HG02870 (cell line): Measurements from ENCODE around the gene IQSEC3.
"Not testable (repeated sequence)": the region's sequence is repeated elsewhere in the genome, so short reads cannot be mapped to it uniquely, and the experiment has no call there.

Experiments
- ATAC-seq: cut with Tn5 transposase; IDR thresholded peaks from one replicate; pipeline ENCODE4 v1.9.1; 2021; ENCODE audit warnings: mild to moderate bottlenecking, moderate library complexity; ENCODE audit not compliant: unreplicated experiment

The IQSEC3 gene

GRCh38 chr12:177336-177979 is 110.9 kb downstream of the IQSEC3 start:
- ATAC-seq, result no peak

GRCh38 chr12:177980-178828 is 111.6 kb downstream of the IQSEC3 start:
- no peak for ATAC-seq

GRCh38 chr12:178829-179109 is 112.2 kb downstream of the IQSEC3 start:
- no peak for ATAC-seq

DNA sequence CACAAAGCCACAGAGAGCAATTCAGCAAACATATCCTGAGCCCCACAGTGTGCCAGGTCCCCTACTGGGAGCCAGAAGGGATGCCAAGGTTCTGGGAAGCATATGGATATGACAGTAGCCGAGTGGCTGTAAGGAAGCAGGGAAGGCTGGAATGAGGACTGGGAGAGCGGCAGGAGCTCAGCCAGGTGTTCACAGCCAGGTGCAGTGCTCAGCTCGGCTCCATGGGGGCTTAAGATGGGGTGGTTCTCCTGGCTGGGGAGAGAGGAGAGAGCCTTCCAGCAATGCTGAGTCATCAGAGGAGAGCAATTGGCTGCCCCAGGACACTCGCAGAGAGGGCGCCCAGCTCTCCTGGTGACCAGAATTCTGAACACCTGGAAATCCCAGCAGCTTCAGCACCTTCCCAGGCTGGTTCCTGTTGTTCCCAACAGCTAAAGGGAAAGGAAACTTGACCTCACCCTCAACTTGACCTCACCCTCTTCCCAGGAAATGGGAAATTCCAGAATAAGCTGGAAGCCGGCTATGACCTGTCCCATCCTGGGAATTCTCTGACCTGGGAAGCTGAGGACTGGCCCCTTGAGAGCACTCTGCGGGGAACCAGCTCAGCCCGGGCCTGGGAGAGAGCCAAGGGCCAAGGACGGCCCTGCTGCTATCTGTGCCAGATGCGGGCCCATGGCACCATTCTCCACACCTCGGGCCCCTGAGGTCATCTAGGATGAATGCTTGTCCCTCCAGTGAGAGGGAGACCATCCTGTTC is 112.7 kb downstream of the IQSEC3 start:
- ATAC-seq, result no peak

DNA sequence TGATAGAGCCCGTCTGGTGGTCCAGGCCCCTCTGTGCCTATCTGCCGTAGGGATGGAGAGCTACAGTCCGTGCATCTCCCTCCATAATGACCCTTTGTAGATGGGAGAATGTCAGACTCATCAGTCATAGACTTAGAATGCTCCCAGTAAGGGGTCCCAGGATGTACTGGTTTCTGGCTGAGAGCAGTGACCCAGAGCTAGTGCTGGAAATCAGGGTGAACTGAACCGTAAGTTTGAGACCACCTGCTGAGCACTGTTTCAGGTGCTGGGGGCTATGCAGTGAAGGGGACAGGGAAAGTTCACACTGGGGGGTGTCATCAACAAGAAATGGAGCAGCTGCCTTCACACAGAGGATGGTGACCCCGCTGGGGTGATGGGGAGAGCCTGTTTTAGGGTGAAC is 113.3 kb downstream of the IQSEC3 start:
- ATAC-seq, result no peak

GRCh38 chr12:180445-180844 is 113.9 kb downstream of the IQSEC3 start:
- ATAC-seq, result no peak

- ATAC-seq, result no peak
Observed at GRCh38 chr12:181921-182320, 115.4 kb downstream of the IQSEC3 start.

DNA sequence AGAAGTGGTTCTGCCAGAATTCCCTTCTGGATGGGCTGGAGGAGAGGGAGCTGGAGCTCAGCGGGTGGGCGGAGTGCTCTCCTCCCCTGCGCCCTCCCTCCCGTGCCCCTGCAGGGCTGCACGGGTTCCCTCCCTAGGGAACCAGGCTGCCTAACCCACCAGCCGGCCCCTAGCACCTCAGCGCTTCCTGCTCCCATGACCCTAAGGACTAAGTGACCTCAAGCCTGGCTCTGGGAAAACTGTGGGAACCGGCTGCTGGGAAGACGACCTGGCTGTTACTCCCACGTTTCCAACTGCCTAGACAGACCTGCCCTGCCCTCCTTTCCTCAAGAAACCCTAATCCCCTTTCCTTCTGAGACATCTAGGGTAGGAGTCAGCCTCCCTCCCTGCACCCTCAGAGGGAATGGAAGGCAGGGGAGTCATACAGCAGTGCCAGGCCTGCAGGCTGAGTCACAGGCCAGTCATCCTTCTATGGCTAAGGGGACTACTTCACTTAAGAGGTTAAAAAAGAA is 115.9 kb downstream of the IQSEC3 start:
- ATAC-seq, result no peak

DNA sequence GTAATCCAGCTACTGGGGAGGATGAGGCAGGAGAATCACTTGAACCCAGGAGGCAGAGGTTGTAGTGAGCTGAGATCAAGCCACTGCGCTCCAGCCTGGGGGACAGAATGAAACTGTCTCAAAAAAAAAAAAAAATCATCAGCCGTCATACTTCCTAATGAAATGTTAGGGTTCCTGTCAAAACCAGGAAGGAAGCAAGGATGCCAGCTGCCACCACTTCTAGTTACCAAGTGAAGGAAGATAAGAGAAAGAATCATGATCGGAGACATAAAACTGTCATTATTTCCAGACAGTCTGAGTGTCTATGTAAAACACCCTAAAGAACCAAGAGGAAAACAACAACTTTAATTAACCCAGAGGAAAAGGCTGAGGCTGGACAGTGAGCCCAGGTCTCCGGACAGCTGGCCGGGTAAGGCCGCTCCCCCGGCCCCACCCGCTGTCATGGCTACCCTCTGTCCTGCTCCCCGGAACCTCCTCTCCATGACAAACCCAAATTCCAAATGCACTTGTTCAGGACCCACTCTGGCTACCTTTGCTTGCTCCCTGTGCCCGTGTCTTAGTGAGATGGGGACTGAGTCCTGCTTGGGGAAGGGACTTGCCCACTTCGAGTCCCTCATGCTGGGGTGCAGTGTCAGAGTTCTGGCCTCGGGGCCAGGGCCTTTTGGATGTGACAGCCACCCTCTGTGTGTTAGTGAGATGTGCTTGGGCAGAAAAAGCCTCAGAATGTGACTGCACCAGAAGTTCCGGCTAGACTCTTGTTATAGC is 118.4 kb downstream of the IQSEC3 start:
- no peak for ATAC-seq

- ATAC-seq, result no peak
Observed at GRCh38 chr12:185576-185955, 119.0 kb downstream of the IQSEC3 start.

DNA sequence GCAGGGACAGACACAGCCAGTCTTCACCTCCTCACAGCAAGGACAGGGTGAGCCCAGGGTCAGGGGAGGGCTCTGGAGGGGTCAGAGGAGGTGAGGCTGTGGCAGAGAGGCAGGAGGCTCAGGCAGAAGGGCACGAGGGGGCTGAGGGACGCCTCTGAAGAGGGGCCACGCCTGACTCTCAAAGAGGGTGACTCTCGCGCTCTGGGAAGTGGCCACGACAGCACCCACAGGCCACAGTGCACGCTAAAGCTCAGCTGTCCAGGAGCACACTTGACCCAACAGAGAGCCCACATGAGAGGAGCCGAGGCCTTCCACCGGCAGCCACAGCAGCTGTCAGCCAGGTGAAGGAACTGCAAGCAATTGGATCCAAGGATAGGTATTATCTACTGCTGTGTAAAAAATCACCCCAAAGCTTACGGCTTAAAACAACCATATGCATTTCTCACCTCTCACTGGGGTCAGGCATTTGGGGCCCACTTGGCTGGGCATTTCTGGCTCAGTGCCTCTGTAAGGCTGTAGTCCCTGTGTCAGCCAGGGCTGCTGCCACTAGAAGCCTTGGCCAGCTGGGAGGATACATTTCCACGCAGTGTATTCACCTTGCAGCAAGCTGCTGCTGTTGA is 119.5 kb downstream of the IQSEC3 start:
- ATAC-seq, result no peak

DNA sequence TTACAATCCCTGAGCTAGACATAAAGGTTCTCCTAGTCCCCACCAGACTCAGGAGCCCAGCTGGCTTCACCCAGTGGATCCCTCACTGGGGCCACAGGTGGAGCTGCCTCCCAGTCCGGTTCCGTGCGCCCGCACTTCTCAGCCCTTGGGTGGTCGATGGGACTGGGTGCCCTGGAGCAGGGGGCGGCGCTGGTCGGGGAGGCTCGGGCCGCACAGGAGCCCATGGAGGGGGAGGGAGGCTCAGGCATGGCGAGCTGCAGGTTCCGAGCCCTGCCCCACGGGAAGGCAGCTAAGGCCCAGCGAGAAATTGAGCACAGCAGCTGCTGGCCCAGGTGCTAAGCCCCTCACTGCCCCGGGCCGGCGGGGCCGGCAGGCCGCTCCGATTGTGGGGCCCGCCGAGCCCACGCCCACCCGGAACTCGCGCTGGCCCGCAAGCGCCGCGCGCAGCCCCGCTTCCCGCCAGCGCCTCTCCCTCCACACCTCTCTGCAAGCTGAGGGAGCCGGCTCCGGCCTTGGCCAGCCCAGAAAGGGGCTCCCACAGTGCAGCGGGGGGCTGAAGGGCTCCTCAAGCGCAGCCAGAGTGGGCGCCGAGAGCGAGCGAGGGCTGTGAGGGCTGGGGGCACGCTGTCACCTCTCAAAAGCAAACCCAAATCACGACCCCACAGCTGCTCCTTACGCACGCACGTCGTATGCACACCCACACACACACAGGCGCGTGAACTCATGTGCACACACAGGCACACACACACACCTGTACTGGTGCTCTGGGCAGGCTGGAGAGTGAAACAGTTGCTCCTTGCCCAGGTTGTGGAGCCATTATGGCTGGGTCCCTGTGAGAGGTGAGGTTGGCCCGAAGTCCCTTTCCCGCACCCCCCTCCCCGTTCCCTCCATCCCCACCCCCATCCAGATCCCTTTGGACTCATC is 121.7 kb downstream of the IQSEC3 start:
- not testable (repeated sequence) for ATAC-seq

DNA sequence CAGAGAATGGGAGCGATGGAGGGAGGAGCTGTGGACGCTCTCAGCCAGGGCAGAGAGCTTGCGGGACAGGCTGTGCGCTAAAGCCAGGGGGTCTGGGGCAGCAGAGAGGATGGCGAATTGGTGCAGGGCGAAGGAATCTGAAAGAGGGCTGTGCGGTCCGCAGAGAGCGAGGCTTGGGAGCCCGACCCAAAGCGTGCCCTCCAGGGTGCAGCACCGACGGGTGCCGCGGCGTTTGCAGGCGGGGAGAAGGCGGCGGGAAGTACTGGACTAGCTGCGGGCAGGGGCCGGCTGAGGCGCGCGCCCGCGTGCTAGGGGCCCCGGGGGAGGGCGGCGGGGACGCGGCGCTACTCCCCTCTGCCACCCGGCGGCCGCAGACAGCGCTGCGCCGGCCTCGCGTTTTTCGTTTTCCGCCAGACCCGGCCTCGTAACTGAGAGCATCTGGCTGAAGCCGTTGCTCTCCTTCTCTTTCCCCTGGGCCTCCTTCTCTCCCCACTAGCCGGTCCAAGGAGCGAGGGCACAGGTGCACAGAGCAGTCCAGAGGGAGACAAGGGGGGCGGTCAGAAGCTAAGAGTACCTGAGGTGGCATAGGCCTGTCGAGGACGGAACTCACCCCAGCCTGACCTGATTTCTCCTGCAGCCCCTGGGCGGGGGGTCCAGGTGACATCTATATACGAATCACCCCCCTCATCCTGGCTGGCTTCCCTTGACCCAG is 122.5 kb downstream of the IQSEC3 start:
- no peak for ATAC-seq

GRCh38 chr12:189622-189962 is 123.0 kb downstream of the IQSEC3 start:
- no peak for ATAC-seq

DNA sequence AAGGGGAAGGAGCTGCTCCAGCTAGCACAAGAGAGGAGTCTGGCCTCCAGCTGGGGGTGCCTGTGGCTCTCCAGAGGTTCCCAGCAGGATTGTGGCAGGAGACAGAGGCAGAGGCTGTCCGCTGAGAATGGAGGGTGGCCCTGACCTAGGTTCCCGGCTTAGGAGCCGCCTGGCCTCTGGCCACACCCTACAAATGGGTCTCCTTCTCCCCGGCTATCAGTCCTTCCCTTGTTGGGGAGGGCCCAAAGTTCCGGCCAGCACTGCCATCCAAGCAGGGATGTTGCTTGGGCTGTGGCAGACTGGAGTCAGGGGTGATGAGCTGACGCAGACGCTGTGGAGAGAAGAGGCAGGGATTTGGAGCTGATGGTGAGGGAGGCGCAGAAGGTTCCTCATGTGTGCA is 124.3 kb downstream of the IQSEC3 start:
- ATAC-seq, result no peak

DNA sequence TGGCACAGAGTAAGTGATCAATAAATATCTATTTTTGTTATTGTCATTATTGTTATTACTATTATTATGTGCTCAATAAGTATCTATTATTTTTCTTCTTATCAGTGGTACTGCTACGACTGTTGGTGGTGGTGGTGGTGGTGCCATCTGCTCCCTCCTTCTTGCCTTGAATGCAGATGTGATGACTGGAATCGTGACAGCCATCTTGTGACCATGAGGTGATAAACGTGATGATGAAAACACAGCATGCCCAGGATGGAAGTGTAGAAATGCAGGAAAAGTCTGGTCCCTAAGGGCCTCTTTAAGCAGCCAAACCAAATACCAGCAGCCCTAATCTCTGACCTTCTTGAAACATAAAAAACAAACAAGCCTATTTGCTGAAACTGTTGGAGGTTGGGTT is 125.0 kb downstream of the IQSEC3 start:
- ATAC-seq, result no peak

GRCh38 chr12:193261-193660 is 126.7 kb downstream of the IQSEC3 start:
- no peak for ATAC-seq

GRCh38 chr12:194276-194675 is 127.7 kb downstream of the IQSEC3 start:
- ATAC-seq, result no peak

DNA sequence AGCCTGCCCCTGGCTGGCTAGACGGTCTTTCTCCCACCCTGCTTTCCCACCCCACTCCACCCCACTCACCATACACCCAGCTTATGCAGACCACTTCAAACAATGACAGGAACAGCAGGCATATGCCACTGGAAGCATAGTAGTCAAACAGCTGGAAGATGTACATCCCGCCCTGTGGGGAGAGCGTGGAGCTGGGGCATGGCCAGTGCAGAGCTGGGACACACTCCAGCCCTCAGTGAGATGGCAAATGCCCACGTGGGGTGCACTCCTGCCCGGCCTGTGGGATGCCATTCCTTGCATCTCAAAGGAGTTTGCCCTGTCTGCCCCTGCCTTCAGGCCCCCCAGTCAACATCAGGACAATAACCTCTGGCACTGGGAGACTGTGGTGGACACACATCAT is 128.6 kb downstream of the IQSEC3 start:
- ATAC-seq, result no peak
